Activated CD4-positive, alpha-beta T cell treated with anti-CD3 and anti-CD28 coated beads, Interleukin-2, amount 50 U/mL, for 24 hours (primary cell): ENCODE measurements around the gene VPS50.

ENCODE experiments used
- DNase-seq, 2 donors: peaks; one replicate each; pipeline ENCODE4 v3.0.0-alpha.2; 2020; ENCODE audit warnings: low read depth in 1 of 2, low spot score in 1 of 2

The VPS50 gene

GRCh38 chr7:93399642-93400041, 167.5 kb downstream of the VPS50 start:
- no peak for DNase-seq

GRCh38 chr7:93402944-93403343, 170.8 kb downstream of the VPS50 start:
- DNase-seq, result no peak

- no peak for DNase-seq
Observed at GRCh38 chr7:93407239-93407638, 175.1 kb downstream of the VPS50 start.

- no peak for DNase-seq
Observed at GRCh38 chr7:93409324-93409723, 177.2 kb downstream of the VPS50 start.
